ENCODE results near the gene TEKT1. TPM values are rescaled to one million over a fixed set of nuclear protein-coding genes. Genes with fewer than 3 reads are reported as not detected.

The TEKT1 gene
- total RNA-seq, 1 experiment from 2014 or later, result not detected

DNA sequence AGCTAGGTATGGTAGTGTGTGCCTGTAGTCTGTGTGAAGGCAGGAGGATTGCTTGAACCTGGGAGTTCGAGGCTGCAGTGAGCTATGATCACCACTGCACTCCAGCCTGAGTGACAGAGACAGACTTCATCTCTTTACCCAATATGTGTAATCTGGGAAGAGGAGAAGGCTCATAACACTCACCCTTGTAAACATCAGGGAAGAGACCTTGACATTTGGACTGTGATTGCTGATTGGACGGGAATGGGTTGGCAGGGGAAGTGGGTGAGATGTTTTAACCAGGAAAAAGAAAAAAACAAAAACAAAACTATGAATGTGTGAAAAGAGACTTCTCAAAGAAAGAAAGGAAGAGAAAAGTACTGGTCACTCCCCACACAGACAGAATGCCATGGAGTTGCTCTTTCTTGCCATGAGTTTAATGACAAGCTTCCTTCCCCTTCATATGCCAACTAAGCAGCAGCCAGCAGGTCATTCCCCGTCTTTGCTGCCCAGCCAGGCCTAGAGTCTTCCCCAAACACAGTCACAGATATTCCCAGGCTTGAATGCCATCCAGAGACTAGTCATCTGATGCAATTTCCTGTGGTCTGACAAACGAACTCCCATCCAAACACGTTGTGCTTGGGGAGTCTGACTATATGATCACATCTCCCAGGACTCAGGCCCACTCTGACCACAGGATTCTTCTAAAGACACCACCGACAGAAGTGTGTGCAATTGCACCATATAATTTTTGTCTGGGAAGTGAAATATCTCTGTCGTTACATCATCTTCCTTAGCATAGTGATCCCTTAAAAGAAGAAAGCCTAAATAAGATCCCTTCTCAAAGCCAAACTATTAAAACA, 79.2 kb downstream of the TEKT1 start:
- intact Hi-C loops (cut with micrococcal nuclease), result no loop called here
- H3K4me1 ChIP-seq (ENCODE audit: insufficient read depth, low read length), result peaks cover 21% of the 10 kb centered on the region
- peak overlapping the region; percentile 52 for H3K4me2 ChIP-seq (ENCODE audit: low read length)

DNA sequence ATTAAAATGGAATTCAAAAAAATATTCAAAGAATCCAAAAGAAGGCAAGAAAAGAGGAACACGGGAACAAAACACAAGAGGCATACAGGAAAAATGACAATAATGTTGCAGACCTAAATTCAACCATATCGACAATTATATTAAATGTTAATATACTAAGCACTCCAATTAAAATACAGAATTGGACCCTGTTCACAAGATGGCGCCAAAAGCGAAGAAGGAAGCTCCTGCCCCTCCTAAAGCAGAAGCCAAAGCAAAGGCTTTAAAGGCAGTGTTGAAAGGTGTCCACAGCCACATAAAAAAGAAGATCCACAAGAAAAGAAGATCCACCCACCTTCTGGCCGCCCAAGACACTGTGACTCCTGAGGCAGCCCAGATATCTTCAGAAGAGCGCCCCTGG, 82.0 kb downstream of the TEKT1 start:
- Histone ChIP-seq H3F3A (ENCODE audit: low read length, unreplicated experiment) (no peaks in the 10 kb centered on the region), H3K9me2 (replicated peaks; ENCODE audit: low read length) (no peaks in the 10 kb centered on the region), H3K36me3 (ENCODE audit: low read depth, low read length) (no peaks in the 10 kb centered on the region), H3K27me3 (ENCODE audit: low read length) (no peaks in the 10 kb centered on the region), H3K9ac (ENCODE audit: low read length) (no peak overlapping the region), H3K4me3 (ENCODE audit: low read length) (no peak overlapping the region), H3K4me1 (ENCODE audit: insufficient read depth, low read length) (peaks cover 21% of the 10 kb centered on the region), H4K20me1 (ENCODE audit: low read length) (no peaks in the 10 kb centered on the region), H3K27ac (ENCODE audit: low read length) (no peak overlapping the region), H3K4me2 (ENCODE audit: low read length) (no peak overlapping the region), H2AFZ (ENCODE audit: low read length) (no peak overlapping the region), H3K79me2 (ENCODE audit: low read length) (no peaks in the 10 kb centered on the region), H3K9me3 (ENCODE audit: low read length) (no peaks in the 10 kb centered on the region)
- no TSS peak for BruUV-seq (replicated peaks)
- ATAC-seq, result no peak
- DNase-seq, result no peak
- intact Hi-C loops (cut with micrococcal nuclease), result no loop called here
- TF ChIP-seq, protein P1, sequence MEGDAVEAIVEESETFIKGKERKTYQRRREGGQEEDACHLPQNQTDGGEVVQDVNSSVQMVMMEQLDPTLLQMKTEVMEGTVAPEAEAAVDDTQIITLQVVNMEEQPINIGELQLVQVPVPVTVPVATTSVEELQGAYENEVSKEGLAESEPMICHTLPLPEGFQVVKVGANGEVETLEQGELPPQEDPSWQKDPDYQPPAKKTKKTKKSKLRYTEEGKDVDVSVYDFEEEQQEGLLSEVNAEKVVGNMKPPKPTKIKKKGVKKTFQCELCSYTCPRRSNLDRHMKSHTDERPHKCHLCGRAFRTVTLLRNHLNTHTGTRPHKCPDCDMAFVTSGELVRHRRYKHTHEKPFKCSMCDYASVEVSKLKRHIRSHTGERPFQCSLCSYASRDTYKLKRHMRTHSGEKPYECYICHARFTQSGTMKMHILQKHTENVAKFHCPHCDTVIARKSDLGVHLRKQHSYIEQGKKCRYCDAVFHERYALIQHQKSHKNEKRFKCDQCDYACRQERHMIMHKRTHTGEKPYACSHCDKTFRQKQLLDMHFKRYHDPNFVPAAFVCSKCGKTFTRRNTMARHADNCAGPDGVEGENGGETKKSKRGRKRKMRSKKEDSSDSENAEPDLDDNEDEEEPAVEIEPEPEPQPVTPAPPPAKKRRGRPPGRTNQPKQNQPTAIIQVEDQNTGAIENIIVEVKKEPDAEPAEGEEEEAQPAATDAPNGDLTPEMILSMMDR (conservative IDR thresholded peaks at IDR 0.05; ENCODE audit: low read depth, low read length), result 0 out of 2 replicates have a peak, but pooled peaks have one; percentile 29
- TF ChIP-seq EZH2phosphoT487 (IDR thresholded peaks at IDR 0.05; ENCODE audit: borderline replicate concordance, low read length), result no peak
- CTCF ChIA-PET, result no interaction called here
- POLR2A ChIA-PET (ENCODE audit: unreplicated experiment), result no interaction called here

More for the DNA sequence above, 79.2 kb downstream of the TEKT1 start:
- H2AFZ ChIP-seq (ENCODE audit: low read length), result peak overlapping the region; percentile 52
- no peaks in the 10 kb centered on the region for H3K9me2 ChIP-seq (replicated peaks; ENCODE audit: low read length)
- H3K4me3 ChIP-seq (ENCODE audit: low read length), result no peak overlapping the region
- ChIA-PET POLR2A (ENCODE audit: unreplicated experiment) (no interaction called here), CTCF (no interaction called here)
- H3K9ac ChIP-seq (ENCODE audit: low read length), result peak overlapping the region; percentile 32; the same call in 1 of the 2 replicates
- H3K9me3 ChIP-seq (ENCODE audit: low read length), result no peaks in the 10 kb centered on the region
- H3K36me3 ChIP-seq (ENCODE audit: low read depth, low read length), result no peaks in the 10 kb centered on the region
- ATAC-seq, result peak; percentile 73
- H3F3A ChIP-seq (ENCODE audit: low read length, unreplicated experiment), result no peaks in the 10 kb centered on the region
- no peaks in the 10 kb centered on the region for H3K27me3 ChIP-seq (ENCODE audit: low read length)
- H3K27ac ChIP-seq (ENCODE audit: low read length), result peak overlapping the region; percentile 80
- no TSS peak for BruUV-seq (replicated peaks)
- H4K20me1 ChIP-seq (ENCODE audit: low read length), result no peaks in the 10 kb centered on the region
- DNase-seq, result peak; percentile 75
- no peaks in the 10 kb centered on the region for H3K79me2 ChIP-seq (ENCODE audit: low read length)
- TF ChIP-seq, protein P1 (conservative IDR thresholded peaks at IDR 0.05; ENCODE audit: low read depth, low read length), result no peak
- no peak for TF ChIP-seq EZH2 (IDR thresholded peaks at IDR 0.05; ENCODE audit: low read length, unreplicated experiment)
- TF ChIP-seq EZH2phosphoT487 (IDR thresholded peaks at IDR 0.05; ENCODE audit: borderline replicate concordance, low read length), result no peak

DNA sequence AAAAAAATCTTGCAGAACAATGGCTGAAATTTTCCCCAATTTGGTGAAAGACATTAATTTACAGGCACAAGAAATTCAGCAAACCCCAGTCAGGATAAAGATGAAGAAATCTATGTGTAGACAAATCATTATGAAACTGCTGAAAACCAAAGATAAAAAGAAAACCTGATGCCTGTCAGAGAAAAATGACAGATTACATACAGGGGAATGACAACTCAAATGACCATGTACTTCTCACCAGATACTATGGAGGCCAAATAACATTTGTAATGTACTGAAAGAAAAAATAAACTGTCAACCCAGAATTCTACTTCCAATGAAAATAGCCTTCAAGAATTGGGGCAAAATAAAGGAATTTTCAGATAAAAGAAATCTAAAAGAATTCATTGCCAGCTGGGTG, 82.9 kb downstream of the TEKT1 start:
- POLR2A ChIA-PET (ENCODE audit: unreplicated experiment), result no interaction called here
- CTCF ChIA-PET, result no interaction called here
- Histone ChIP-seq H2AFZ (ENCODE audit: low read length) (no peak overlapping the region), H4K20me1 (ENCODE audit: low read length) (no peaks in the 10 kb centered on the region), H3F3A (ENCODE audit: low read length, unreplicated experiment) (no peaks in the 10 kb centered on the region), H3K27me3 (ENCODE audit: low read length) (no peaks in the 10 kb centered on the region), H3K36me3 (ENCODE audit: low read depth, low read length) (no peaks in the 10 kb centered on the region), H3K9ac (ENCODE audit: low read length) (no peak overlapping the region), H3K9me3 (ENCODE audit: low read length) (no peaks in the 10 kb centered on the region), H3K79me2 (ENCODE audit: low read length) (no peaks in the 10 kb centered on the region), H3K4me1 (ENCODE audit: insufficient read depth, low read length) (peaks cover 20% of the 10 kb centered on the region), H3K4me3 (ENCODE audit: low read length) (no peak overlapping the region), H3K9me2 (replicated peaks; ENCODE audit: low read length) (no peaks in the 10 kb centered on the region), H3K27ac (ENCODE audit: low read length) (no peak overlapping the region), H3K4me2 (ENCODE audit: low read length) (no peak overlapping the region)
- TF ChIP-seq EZH2 (IDR thresholded peaks at IDR 0.05; ENCODE audit: low read length, unreplicated experiment), result no peak
- TF ChIP-seq, protein P1 (conservative IDR thresholded peaks at IDR 0.05; ENCODE audit: low read depth, low read length), result no peak
- no peak for TF ChIP-seq EZH2phosphoT487 (IDR thresholded peaks at IDR 0.05; ENCODE audit: borderline replicate concordance, low read length)
- DNase-seq, result no peak
- BruUV-seq (replicated peaks), result no TSS peak
- ATAC-seq, result no peak
- intact Hi-C loops (cut with micrococcal nuclease), result no loop called here
